Thymus (tissue), 11 donors: ENCODE data around the gene TLE3. TPM values are rescaled to one million over a fixed set of nuclear protein-coding genes. Genes with fewer than 3 reads are reported as not detected.

Experiments used
- DNase-seq, 9 donors: peaks; one replicate each; pipeline ENCODE4 v3.0.0-alpha.2; 2013; ENCODE audit warnings: low spot score in 9 of 9, low read depth in 6 of 9, missing footprints in 1 of 9
- H3K27ac ChIP-seq, 2 donors: one replicate each; pipeline ENCODE4 v1.5.1; 2013; ENCODE audit warnings: control low read depth in 1 of 2, low read depth in 1 of 2, low read length in 1 of 2, mild to moderate bottlenecking in 1 of 2, moderate library complexity in 1 of 2
- H3K27me3 ChIP-seq, 2 donors: one replicate each; pipeline ENCODE4 v1.5.1; 2013; ENCODE audit warnings: low read length in 1 of 2; ENCODE audit not compliant: control insufficient read depth in 2 of 2, insufficient read depth in 1 of 2
- H3K36me3 ChIP-seq, 2 donors: one replicate each; pipeline ENCODE4 v1.5.1; 2013; ENCODE audit warnings: low read length in 1 of 2, mild to moderate bottlenecking in 1 of 2, moderate library complexity in 1 of 2; ENCODE audit not compliant: control insufficient read depth in 2 of 2, insufficient read depth in 2 of 2
- H3K4me1 ChIP-seq, 2 donors: one replicate each; pipeline ENCODE4 v1.5.1; 2013; ENCODE audit warnings: low read length in 2 of 2; ENCODE audit not compliant: control insufficient read depth in 2 of 2, insufficient read depth in 2 of 2
- H3K4me3 ChIP-seq, 2 donors: one replicate each; pipeline ENCODE4 v1.5.1; 2013; ENCODE audit warnings: low read length in 2 of 2, control low read depth in 1 of 2, mild to moderate bottlenecking in 1 of 2
- H3K9me3 ChIP-seq, 2 donors: one replicate each; pipeline ENCODE4 v1.5.1; 2013; ENCODE audit warnings: low read length in 1 of 2, mild to moderate bottlenecking in 1 of 2; ENCODE audit not compliant: control insufficient read depth in 2 of 2, insufficient read depth in 1 of 2
- WGBS: extraction: QIAGEN DNeasy Blood & Tissue Kit; methylation state at CpG from one replicate; pipeline ENCODE4 v1.1.7; 2013; 5-methylcytosine and 5-hydroxymethylcytosine counted together
- polyA plus RNA-seq: library from polyadenylated mRNA; stranded (reverse); fragments of 200-250 nt; gene quantifications from one replicate; pipeline ENCODE4 v1.2.3, GENCODE V29; 2013
- total RNA-seq: library from RNA; stranded (reverse); fragments of 120-200 nt; gene quantifications from one replicate; pipeline ENCODE4 v1.2.4, GENCODE V29; 2013
- donor health status: healthy.

TLE3 gene
- total and polyA plus RNA-seq, 2 donors, result 23.4 to 32.7 TPM

DNA sequence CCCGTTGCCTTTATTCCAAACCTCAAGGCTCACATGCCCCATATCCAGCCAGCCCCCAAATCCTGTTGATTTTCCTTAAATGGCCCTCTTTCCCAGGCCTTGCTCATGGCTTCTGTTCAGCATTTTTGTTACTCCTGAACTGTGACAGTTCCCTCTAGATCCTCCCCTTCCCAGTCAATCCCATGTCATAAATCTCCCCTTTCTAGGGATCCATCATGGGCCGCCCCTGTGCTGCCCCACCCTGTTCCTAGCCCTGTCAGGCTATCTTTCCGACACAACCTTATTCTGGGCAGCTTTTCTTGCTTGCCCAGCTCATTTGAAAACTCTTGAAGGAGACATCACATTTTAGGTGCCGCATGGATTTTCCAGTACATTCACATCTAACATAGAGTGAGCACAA, 84.8 kb downstream of the TLE3 start:
- WGBS, result 98% methylated on average over 4 of the region's 4 CpGs
- Histone ChIP-seq H3K27ac (no peak overlapping the region), H3K27me3 (peaks cover 0 to 42% of the 10 kb centered on the region in 2 donors)

DNA sequence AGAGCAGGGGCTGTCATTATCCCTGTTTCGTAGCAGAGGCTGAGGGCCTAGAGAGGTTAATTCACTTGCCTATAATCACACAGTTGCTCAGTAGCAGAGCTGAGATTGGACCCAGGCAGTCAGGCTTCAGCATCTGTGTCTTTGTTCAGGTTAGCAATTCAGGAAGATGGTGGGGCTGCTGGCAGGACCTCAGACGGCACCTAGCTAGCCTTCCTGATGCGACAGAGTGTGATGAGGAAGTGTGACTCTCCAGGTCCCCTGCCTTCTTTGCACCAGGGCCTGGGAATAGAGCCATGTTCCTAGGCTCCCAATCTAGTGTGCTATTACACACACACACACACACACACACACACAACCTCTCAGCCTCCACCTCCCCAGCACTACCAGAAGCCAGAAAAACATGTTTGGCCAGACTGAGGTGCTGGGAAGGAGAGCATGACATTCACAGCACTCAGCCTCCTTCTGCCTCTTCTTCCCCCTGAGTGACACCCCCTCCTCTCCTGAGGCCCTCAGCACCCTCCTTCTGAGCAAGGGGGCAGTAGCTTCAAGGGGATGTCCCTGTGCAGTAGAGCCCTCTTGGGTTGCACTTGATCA, 88.9 kb downstream of the TLE3 start:
- Histone ChIP-seq H3K4me1 (no peaks in the 10 kb centered on the region), H3K9me3 (no peaks in the 10 kb centered on the region), H3K27me3 (peaks cover 0 to 7% of the 10 kb centered on the region in 2 donors), H3K36me3 (no peaks in the 10 kb centered on the region), H3K4me3 (no peak overlapping the region), H3K27ac (no peak overlapping the region)
- WGBS, result 89% methylated on average over 3 of the region's 3 CpGs
- DNase-seq, result no peak

More for the DNA sequence above, 84.8 kb downstream of the TLE3 start:
- Histone ChIP-seq H3K36me3 (no peaks in the 10 kb centered on the region), H3K9me3 (peaks cover 0 to 3% of the 10 kb centered on the region in 2 donors), H3K4me3 (no peak overlapping the region), H3K4me1 (peaks cover 2 to 6% of the 10 kb centered on the region in 2 donors)
- no peak for DNase-seq

DNA sequence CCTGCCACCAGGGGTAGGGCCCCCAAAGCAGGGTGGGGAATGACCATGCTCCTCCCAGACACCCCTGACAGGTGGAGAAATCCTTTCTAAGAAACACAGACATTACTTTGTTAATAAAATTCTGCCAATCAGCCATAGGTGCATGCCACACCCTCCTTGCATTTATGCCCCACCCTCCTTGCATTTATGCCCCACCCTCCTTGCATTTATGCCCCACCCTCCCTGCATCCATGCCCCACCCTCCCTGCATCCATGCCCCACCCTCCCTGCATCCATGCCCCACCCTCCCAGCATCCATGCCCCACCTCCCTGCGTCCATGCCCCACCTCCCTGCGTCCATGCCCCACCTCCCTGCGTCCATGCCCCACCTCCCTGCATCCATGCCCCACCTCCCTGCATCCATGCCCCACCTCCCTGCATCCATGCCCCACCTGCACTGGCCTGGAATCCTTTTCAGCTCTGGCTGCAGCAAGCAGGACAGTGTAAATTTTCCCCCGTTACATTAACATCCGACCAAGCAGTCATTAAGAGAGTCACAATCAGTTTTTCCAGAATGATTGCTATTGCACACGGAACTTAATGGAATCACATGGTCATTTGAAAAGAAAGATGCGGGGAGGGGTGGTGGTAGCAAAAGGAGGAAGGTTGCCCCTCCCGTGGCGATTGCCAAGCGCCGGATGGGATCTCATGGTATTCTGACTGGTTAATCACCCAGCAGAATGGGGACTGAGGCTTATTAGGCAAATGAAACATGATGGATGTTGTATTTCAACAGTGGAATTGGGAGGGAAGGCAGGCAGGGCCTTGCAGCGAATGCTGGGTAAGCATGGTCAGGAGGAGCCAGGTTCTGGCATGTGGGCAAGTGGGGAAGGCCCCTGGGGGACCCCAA, 91.2 kb downstream of the TLE3 start:
- Histone ChIP-seq H3K4me1 (no peaks in the 10 kb centered on the region), H3K27ac (no peak overlapping the region), H3K9me3 (peaks cover 0 to 4% of the 10 kb centered on the region in 2 donors), H3K4me3 (no peak overlapping the region), H3K27me3 (peaks cover 0 to 3% of the 10 kb centered on the region in 2 donors), H3K36me3 (no peaks in the 10 kb centered on the region)
- no peak for DNase-seq
- 97% methylated on average over 12 of the region's 12 CpGs for WGBS

DNA sequence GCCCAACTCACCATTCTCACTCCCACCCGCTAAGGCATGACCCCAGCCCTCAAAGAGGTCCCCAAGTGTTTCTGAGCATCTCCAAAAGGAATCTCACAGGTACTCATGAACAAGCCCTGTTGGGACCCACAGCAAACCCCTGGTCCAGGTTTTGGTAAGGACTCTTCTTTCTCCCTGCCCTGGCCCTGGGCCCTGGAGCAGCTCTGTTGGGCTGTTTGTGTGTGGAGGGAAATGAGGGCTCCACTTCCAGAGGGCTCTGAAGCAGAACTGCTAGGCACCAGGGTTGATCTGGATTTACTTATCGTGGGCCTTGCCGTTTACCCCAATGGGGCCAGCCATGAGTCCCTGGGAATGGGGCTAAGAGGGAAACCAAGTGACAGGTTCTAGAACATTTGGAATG, 92.9 kb downstream of the TLE3 start:
- H3K27ac ChIP-seq, result no peak overlapping the region
- H3K27me3 ChIP-seq, result no peaks in the 10 kb centered on the region
- WGBS, result 97% methylated on average over 3 of the region's 3 CpGs
- no peaks in the 10 kb centered on the region for H3K36me3 ChIP-seq
- peaks cover 0 to 4% of the 10 kb centered on the region in 2 donors for H3K9me3 ChIP-seq
- DNase-seq, result no peak
- no peaks in the 10 kb centered on the region for H3K4me1 ChIP-seq
- no peak overlapping the region for H3K4me3 ChIP-seq

DNA sequence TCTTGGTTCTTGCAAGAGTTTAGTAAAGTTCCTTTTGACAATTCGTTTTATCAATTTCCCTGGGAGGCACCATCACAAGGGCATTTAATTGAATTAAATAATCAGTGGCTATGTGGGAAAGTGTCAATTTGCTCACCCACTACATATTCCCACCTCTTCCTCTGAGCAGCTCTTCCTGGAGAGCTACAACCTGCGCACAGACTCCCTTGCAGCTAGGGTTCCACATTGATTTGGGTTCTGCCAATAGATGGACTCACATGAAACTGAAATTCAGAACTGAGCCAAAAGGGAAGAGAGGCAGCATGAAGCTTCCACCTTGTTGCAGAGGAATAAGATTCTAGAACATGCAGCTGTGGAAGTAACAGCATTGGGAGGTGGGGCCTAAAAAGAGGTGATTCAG, 94.8 kb downstream of the TLE3 start:
- no peaks in the 10 kb centered on the region for H3K4me1 ChIP-seq
- no peak overlapping the region for H3K4me3 ChIP-seq
- 99% methylated on average over 2 of the region's 2 CpGs for WGBS
- no peak overlapping the region for H3K27ac ChIP-seq
- no peaks in the 10 kb centered on the region for H3K27me3 ChIP-seq
- no peaks in the 10 kb centered on the region for H3K36me3 ChIP-seq
- DNase-seq, result no peak
- peaks cover 0 to 4% of the 10 kb centered on the region in 2 donors for H3K9me3 ChIP-seq

DNA sequence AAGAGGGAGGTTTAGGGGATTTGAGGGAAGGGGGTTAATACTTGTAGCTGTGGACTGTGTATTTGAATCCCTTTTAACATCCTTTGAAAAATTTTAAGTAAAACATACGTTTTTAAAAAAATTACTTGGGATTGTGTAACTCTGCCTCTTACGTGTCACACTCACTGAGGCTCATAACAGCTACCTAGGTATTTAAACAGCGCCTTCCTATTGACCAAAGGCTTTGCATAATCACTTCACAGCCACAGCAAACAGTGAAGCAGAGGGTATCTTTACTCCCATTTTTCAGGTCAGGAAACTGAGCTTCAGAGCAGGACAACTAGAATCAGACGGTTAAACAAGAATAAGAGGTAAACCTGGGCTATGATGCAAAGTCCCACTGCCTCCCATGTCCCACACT, 95.9 kb downstream of the TLE3 start:
- no peak overlapping the region for H3K4me3 ChIP-seq
- no peaks in the 10 kb centered on the region for H3K27me3 ChIP-seq
- WGBS, result 92% methylated on average over 4 of the region's 4 CpGs
- no peaks in the 10 kb centered on the region for H3K36me3 ChIP-seq
- H3K9me3 ChIP-seq, result peaks cover 0 to 4% of the 10 kb centered on the region in 2 donors
- DNase-seq, result no peak
- no peak overlapping the region for H3K27ac ChIP-seq
- H3K4me1 ChIP-seq, result no peaks in the 10 kb centered on the region

DNA sequence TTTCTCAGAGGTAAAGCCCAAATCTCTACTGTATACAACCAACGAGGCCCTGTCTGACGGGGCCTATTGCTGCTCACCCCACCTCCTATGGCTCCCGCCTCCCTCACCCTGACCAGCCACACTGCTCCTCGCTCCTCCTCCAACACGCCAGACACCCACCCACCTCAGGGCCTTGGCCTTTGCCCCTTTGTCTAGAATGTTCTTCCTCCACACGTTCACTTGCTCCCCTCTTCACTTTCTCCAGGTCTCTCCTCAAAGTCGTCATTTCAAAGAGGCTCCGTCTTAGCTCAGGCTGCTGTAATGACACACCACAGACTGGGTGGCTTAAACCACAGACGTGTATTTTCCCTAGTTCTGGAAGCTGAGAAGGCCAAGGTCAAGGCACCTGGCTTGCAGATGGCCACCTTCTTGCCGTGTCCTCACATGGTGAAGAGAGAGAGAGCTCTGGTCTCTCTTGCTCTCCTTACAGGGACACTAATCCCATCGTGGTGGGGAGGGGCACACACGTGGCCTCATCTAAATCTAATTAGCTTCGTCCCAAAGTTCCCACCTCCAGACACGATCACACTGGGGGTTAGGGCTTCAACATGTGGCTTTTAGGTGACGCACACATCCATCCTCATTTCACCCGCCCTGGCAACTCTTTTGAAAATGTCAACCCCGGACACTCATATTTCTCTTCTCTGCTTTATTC, 98.2 kb downstream of the TLE3 start:
- Histone ChIP-seq H3K27me3 (peaks cover 0 to 3% of the 10 kb centered on the region in 2 donors), H3K36me3 (no peaks in the 10 kb centered on the region), H3K4me3 (no peak overlapping the region), H3K4me1 (no peaks in the 10 kb centered on the region), H3K9me3 (peaks cover 0 to 4% of the 10 kb centered on the region in 2 donors), H3K27ac (no peak overlapping the region)
- WGBS, result 93% methylated on average over 17 of the region's 17 CpGs
- DNase-seq, result no peak

DNA sequence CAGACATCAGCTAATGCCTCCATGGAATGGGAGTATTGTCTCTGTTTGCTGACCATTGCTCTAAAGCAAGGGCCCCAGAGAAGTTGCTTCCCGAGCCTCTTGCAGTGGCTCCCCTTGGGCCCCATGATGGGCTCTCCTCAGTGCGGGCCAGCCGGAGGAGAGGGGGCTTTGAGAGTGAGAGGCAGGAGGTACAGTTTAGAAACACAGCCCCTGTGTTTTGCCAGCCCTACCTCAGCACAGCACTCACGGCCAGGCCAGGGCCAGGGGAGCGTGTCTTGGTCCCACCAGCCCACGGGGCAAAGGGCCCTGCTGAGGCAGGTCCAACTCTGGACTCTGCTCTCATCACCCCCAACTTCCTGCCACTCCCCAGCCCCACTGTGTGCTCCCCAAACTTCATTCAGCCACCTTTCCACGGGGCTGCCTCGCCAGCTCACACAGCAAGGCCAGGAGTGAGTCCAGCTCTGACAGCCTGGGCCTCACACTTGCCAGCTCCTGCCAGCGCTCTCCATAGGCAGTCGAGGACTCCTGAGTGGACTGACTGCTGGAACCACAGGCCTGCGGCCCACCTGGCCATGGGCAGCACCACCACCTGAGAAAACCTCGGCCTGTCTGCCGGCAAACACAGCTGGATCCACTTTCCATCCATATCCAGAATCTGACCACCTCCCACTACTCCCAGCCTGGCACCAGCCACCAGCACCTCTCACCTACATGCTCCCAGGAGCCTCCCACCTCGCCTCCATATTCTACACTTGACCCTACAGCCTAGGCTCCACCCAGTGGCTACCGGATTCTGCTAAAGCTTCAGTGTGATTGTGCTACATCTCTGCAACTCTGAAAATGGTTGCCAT, 99.0 kb downstream of the TLE3 start:
- 92% methylated on average over 15 of the region's 15 CpGs for WGBS
- Histone ChIP-seq H3K4me3 (no peak overlapping the region), H3K4me1 (no peaks in the 10 kb centered on the region), H3K27me3 (peaks cover 0 to 3% of the 10 kb centered on the region in 2 donors), H3K27ac (no peak overlapping the region), H3K36me3 (no peaks in the 10 kb centered on the region), H3K9me3 (peaks cover 0 to 4% of the 10 kb centered on the region in 2 donors)
- DNase-seq, result no peak
